Ovary (tissue), 9 donors: ENCODE data around the gene SUMF1. TPM values are rescaled to one million over a fixed set of nuclear protein-coding genes. Genes with fewer than 3 reads are reported as not detected.
A peak's percentile ranks its signal among the peaks of the same experiment; 100 is the strongest.

Experiments used
- DNase-seq, 5 donors: peaks; one replicate each; pipeline ENCODE4 v3.0.0-alpha.2; 2019 to 2020
- H3K27ac ChIP-seq, 2 donors: fragments of 200-600 bp; one replicate each; pipeline versions ENCODE4 v1.5.1 to v1.8.0; 2019 to 2022
- H3K27me3 ChIP-seq: fragments of 200-600 bp; one replicate; pipeline ENCODE4 v1.8.0; 2022
- H3K36me3 ChIP-seq: fragments of 200-600 bp; sonication (generic); one replicate; pipeline ENCODE4 v1.5.1; 2019
- H3K4me1 ChIP-seq: one replicate; pipeline ENCODE4 v1.8.1; 2013; ENCODE audit warnings: mild to moderate bottlenecking, moderate library complexity; ENCODE audit not compliant: insufficient read depth
- H3K4me3 ChIP-seq: fragments of 200-600 bp; sonication (generic); one replicate; pipeline ENCODE4 v1.5.1; 2017
- H3K9me3 ChIP-seq, 2 donors: fragments of 200-600 bp in 1 of 2; sonication (generic) in 1 of 2; one replicate each; pipeline versions ENCODE4 v1.5.1 to v1.8.1; 2013 to 2019; ENCODE audit warnings: mild to moderate bottlenecking in 1 of 2, moderate library complexity in 1 of 2
- CTCF ChIP-seq, 3 donors: fragments of 450-650 bp in 2 of 3; fragments of 200-600 bp in 1 of 3; IDR thresholded peaks; one replicate each; pipeline versions ENCODE4 v1.5.1 to v1.8.0; 2016 to 2022; ENCODE audit warnings: antibody characterized with exemption in 3 of 3, mild to moderate bottlenecking in 1 of 3
- EP300 ChIP-seq: sonication (generic); formaldehyde crosslinking; IDR thresholded peaks from one replicate; pipeline ENCODE4 v1.6.1; 2017; ENCODE audit warnings: antibody characterized with exemption
- POLR2A ChIP-seq: fragments of 450-650 bp; IDR thresholded peaks from one replicate; pipeline ENCODE4 v1.6.1; 2017; ENCODE audit warnings: antibody characterized with exemption, mild to moderate bottlenecking, moderate library complexity
- WGBS, 3 donors: extraction: QIAGEN DNeasy Blood & Tissue Kit in 1 of 3; methylation state at CpG; one replicate each; pipeline versions ENCODE4 v1.1.5 to v1.1.7; 2013 to 2017; 5-methylcytosine and 5-hydroxymethylcytosine counted together
- intact Hi-C, 4 donors: fragments of 100-400 bp; cut with DNase I; formaldehyde crosslinking; loops; one replicate each; pipeline versions ENCODE4 v1.11.0 to v1.15.1; 2022 to 2023
- polyA plus RNA-seq, 2 donors: library from polyadenylated mRNA; stranded (reverse); fragments of 200-250 nt in 1 of 2; fragments of 350-450 nt in 1 of 2; fragmentation: Illumina TruSeq in 1 of 2; extraction: RNeasy Lipid Tissue Mini Kit (QIAGEN cat#74804) in 1 of 2; gene quantifications; one replicate each; pipeline ENCODE4 v1.2.3, GENCODE V29; 2013 to 2014
- total RNA-seq, 7 donors: library from RNA; depleted of rRNA in 2 of 7; stranded (reverse); fragments of >200 nt in 2 of 7; fragmentation: NEBNext Ultra II Directional in 3 of 7; extraction: Animal tissue kit (Norgen Biotek cat#: 25700) in 3 of 7; gene quantifications; one replicate each; pipeline versions ENCODE4 v1.1.0 to v1.2.4, GENCODE V29; 2016 to 2023
- donor health status: DM: no; HTN: no; CAD: no; lungs with moderate emphysema.
- donor health status: DM: no; HTN: no; CAD: no.
- donor health status: Bipolar disorder and iron deficiency.
- donor health status: DM: yes; HTN: yes; CAD: no.
- donor health status: DM: no; HTN: no; CAD: no.
- donor health status: DM: yes; HTN: yes; CAD: no.

Gene SUMF1
- total and polyA plus RNA-seq, 9 donors = 17.6 to 57.2 (median 24.7) TPM

- no peaks in the 10 kb centered on the region for H3K36me3 ChIP-seq
- H3K4me3 ChIP-seq = no peak overlapping the region
- DNase-seq = peak in 1 of 5 donors; percentile 43
- no peaks in the 10 kb centered on the region for H3K27me3 ChIP-seq
- TF ChIP-seq POLR2A = no peak
- no peak for TF ChIP-seq EP300
- no peak for TF ChIP-seq CTCF (IDR thresholded peaks at IDR 0.05)
- WGBS, 3 donors = 35 to 48% (median 41%) methylated on average over 14 to 15 of the region's 15 CpGs
- peak overlapping the region in 1 of 2 donors; percentile 5 for H3K27ac ChIP-seq
- peaks cover 24% of the 10 kb centered on the region for H3K4me1 ChIP-seq
- intact Hi-C loops = no loop called here
- H3K9me3 ChIP-seq = no peaks in the 10 kb centered on the region
Observed at GRCh38 chr3:4512895-4513616, 46.0 kb upstream of the SUMF1 start.

- intact Hi-C loops = no loop called here
- Histone ChIP-seq H3K27ac (no peak overlapping the region), H3K36me3 (no peaks in the 10 kb centered on the region), H3K4me3 (no peak overlapping the region), H3K4me1 (peaks cover 28% of the 10 kb centered on the region), H3K27me3 (no peaks in the 10 kb centered on the region), H3K9me3 (no peaks in the 10 kb centered on the region)
- DNase-seq = no peak
- no peak for TF ChIP-seq EP300
- no peak for TF ChIP-seq CTCF (IDR thresholded peaks at IDR 0.05)
- TF ChIP-seq POLR2A = no peak
- WGBS, 3 donors = 76 to 79% (median 78%) methylated on average over 7 of the region's 7 CpGs
Observed at GRCh38 chr3:4511491-4512262, 44.6 kb upstream of the SUMF1 start.

GRCh38 chr3:4509983-4510755 lies 43.1 kb upstream of the SUMF1 start:
- TF ChIP-seq CTCF (IDR thresholded peaks at IDR 0.05) (no peak), POLR2A (no peak), EP300 (no peak)
- Histone ChIP-seq H3K27me3 (no peaks in the 10 kb centered on the region), H3K4me3 (no peak overlapping the region), H3K9me3 (no peaks in the 10 kb centered on the region), H3K4me1 (peaks cover 37% of the 10 kb centered on the region), H3K36me3 (no peaks in the 10 kb centered on the region), H3K27ac (no peak overlapping the region)
- intact Hi-C loops = loop anchor here in 1 of 4 donors (5.0 kb wide), 1 partner anchor 42 kb away; no protein-coding TSS in a partner anchor
- 73 to 79% (median 76%) methylated on average over 5 of the region's 5 CpGs for WGBS, 3 donors
- no peak for DNase-seq

GRCh38 chr3:4509043-4509442 lies 42.0 kb upstream of the SUMF1 start:
- TF ChIP-seq CTCF (IDR thresholded peaks at IDR 0.05) = no peak
- no peak for TF ChIP-seq POLR2A
- TF ChIP-seq EP300 = no peak
- intact Hi-C loops = loop anchor here in 1 of 4 donors (5.0 kb wide), 1 partner anchor 43 kb away; no protein-coding TSS in a partner anchor
- Histone ChIP-seq H3K27ac (no peak overlapping the region), H3K27me3 (no peaks in the 10 kb centered on the region), H3K4me1 (peaks cover 38% of the 10 kb centered on the region), H3K36me3 (no peaks in the 10 kb centered on the region), H3K9me3 (no peaks in the 10 kb centered on the region), H3K4me3 (no peak overlapping the region)
- no peak for DNase-seq
